GM18505 (cell line): Measurements from ENCODE around the gene NUP214.

Experiments used
- ATAC-seq: cut with Tn5 transposase; IDR thresholded peaks from one replicate; pipeline ENCODE4 v1.9.1; 2021; ENCODE audit not compliant: unreplicated experiment
- POLR2A ChIP-seq: IDR thresholded peaks from 4 replicates; pipeline ENCODE4 v1.6.1; 2011; ENCODE audit warnings: borderline replicate concordance; ENCODE audit not compliant: insufficient read depth, insufficient read length; ENCODE audit errors: extremely low read depth

The NUP214 gene

DNA sequence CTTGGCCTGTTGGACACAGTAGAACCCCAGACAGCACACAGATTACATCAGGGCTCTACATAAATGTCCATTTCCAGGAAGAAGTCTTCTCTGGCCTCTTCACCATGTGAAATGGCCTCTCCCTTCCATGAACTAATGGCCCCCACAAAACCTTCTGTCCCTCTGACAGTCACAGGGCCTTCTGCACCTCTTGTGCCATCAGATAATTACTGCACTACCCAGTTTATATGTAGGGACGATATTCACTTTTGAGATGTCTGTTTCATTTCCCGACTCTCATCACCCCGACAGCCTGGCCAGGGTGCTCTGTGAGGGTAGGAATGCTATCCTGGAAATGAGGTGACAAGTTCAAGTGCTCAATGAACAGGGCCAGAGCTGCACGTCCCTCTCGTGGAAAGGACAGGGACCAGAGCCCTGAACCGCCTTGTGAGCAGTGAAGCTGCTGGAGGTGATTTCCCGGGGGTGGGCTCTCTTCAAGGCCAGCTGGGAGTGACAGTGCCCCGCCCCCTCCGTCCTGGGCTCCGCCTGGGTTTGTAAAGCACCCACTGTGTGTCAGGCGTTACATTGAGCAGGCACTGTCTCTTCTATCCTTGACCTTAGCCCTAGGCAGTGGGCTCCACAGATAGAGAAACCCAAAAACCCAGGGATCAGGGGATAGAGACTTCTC lies 153.9 kb downstream of the NUP214 start:
- TF ChIP-seq POLR2A, result no peak
- no peak for ATAC-seq

DNA sequence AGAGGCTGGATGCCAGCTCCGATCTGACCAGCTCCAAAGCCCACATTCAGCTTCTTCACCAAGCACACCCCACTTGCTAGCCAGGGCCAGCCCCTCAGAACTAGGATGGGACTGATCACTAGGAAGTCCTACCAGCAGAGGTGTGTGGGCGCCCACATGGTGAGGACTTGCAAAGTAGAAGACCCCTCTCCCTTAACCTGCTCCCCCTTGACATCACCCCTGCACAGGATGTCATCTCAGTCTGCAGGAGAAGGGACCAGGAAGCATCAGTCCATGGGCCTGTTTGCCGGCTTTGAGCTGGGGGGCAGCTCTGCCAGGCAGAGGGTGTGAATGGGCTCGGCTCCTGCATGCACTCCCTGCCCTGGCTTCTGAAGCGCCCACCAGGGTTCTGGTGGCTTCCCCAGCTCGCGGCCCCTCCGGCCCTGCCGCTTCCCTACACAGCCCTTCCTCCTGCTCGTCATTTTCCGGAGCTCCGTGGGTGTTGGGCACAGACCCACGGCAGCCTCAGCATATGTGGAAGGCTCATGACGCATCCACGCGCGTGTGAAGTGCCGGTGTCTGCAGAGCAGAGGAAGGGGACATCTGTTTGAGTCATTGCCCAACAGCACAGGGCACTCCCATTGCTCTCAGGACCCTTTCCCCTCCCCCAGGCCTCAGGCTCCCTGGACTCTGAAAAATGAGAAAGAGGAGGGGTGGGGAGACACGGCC lies 154.6 kb downstream of the NUP214 start:
- no peak for ATAC-seq
- no peak for TF ChIP-seq POLR2A

DNA sequence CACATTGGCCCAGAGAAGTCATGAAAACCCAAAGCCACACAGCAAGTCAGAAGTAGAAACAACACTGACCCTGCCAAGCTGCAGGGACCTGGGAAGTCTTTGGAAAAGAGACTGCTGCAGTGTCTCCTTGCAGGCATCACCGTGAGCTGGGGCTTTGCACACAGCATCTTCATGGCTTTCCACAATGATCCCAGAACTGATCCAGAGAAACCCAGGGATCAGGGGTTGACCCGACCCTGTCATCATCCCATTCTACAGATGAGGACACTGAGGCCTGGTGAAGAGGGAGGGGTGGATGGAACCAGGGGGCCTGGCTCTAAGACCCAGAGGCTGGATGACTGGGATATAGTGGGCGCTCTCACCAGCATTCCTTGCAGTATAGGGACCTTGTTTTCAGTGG lies 155.3 kb downstream of the NUP214 start:
- no peak for ATAC-seq
- no peak for TF ChIP-seq POLR2A

DNA sequence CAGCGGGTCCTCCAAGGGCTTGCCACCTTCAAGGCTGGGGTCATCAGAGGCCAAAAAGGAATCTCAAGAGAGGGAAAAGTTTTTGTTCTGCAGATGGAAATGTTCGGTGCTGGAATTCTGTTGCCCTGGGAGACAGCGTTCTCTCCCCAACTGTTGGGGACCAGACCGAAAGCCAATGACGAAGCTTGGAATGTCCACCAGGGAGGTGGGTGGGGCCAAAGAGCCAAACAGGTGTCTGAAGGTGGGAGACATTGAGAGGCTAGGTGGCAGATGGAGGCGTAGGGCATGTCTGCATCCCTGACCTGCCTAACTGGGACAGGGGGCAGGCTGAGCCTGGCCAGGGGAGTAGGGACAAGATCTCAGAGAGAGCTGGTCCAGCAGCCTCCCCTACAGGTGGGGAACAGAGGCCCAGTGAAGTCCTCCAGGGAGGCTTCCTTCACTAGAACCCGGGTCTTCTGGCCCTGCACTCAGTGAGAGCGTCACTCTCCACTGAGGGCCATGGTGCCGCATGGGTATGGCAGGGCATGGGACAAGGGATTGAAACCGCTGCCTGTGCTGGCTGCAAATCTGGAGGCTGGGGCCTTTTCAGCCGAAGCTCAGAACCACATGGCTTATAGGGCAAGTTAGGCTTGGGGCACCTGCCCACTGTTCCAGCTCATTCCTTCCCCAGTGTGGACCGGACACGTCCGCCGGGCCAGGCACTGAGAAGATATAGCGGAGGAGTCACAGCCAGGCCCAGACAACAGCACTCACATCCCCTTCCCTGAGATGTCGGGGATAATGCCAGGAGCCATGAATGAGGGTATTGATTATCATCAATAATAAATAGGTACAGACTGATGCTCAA lies 156.0 kb downstream of the NUP214 start:
- TF ChIP-seq POLR2A, result no peak
- no peak for ATAC-seq

DNA sequence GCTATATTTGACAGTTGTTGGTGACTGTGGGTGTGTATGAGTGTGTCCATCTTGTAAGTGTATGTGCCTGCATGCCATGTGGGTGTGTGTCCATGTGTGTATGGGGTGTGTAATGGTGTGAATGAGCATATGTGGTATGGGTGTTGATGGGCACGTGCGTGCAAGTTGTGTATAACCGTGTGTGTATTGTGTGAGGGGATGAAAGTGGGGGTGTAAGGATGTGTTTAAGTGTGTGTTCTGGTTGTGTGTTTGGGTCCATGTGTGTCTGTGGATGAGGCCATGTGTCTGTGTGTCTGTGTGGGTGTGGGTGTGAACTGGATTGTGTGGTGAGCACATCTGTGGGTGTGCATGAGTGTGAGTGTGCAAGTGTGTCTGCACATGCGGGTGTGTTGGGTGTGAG lies 156.8 kb downstream of the NUP214 start:
- no peak for ATAC-seq

DNA sequence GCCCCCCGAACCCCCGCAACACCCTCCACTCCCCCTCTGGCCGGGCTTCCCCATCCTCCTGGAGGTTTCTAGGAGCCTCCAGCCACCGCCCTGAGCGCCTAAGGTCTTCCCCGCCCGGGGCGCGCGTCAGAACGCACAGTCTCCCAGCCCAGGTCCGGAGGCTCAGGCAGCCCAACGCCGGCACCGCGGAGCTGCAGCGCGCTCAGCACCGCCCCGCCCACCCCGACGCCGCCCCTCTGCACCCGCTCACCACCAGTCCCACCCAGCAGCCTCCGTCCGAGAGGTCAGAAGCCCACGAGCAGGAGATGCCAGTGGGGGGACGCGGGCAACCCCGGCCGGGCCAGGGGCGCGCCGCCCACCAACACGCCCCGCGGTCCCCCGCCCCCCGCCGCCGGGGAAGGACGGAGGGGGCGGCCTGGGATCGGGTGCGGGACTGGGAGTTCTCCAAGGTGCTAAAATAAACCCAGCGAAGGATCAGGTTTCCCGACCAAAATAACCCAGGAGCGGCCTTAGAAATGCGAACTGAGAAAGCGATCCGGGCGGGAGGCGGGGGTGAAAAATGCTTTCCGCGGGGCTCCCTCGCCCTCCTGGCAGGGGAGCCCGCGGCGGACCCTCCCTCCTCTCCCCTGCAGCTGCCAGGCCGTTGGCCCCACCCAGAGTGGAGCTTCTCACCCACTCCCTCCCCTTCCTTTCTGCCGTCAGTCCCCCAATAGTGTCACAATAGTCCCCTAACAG lies 157.5 kb downstream of the NUP214 start:
- ATAC-seq, result no peak

More for the DNA sequence above, 156.8 kb downstream of the NUP214 start:
- TF ChIP-seq POLR2A, result no peak

More for the DNA sequence above, 157.5 kb downstream of the NUP214 start:
- no peak for TF ChIP-seq POLR2A
